Sciatic nerve (tissue), 2 donors: ENCODE data around the gene CLEC2D. TPM values are rescaled to one million over a fixed set of nuclear protein-coding genes. Genes with fewer than 3 reads are reported as not detected.

Experiments used
- ATAC-seq: fragments of 200-7000 bp; cut with Tn5 transposase; one replicate; pipeline ENCODE4 v1.9.1; 2020; ENCODE audit warnings: mild to moderate bottlenecking, moderate library complexity
- DNase-seq: peaks from one replicate; pipeline ENCODE4 v3.0.0-alpha.2; 2020; ENCODE audit warnings: low spot score
- intact Hi-C: fragments of 100-400 bp; cut with DNase I; formaldehyde crosslinking; loops from one replicate; pipeline ENCODE4 v1.14.2; 2022
- total RNA-seq: library from RNA; stranded (reverse); fragmentation: NEBNext Ultra II Directional; extraction: Animal tissue kit (Norgen Biotek cat#: 25700); gene quantifications from one replicate; pipeline ENCODE4 v1.2.1, GENCODE V29; 2021
- donor health status: DM: no; HTN: no; CAD: no.
- donor health status: DM: no; HTN: no; CAD: no.

CLEC2D gene
- total RNA-seq, 1 donor from 2014 or later, result 38.8 TPM

DNA sequence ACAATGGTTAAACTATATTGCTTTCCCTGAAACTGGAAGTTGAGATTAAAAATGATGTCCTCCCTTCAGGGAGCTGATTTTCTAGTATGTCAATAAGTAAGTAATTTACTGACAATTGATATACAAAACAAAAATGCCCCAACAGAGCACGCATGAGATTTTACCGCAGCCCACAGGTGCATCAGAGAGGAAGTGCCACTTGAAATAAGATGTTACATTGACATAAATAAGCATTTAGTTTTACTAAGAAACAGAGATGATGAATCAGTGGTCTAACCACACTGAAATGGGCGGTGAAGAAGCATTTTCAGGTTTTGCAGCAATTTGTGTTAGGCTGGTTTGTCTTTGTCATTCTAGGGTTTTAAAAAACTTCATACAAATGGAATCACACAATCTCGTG lies 72.2 kb downstream of the CLEC2D start:
- ATAC-seq, result no peak
- intact Hi-C loops, result no loop called here

DNA sequence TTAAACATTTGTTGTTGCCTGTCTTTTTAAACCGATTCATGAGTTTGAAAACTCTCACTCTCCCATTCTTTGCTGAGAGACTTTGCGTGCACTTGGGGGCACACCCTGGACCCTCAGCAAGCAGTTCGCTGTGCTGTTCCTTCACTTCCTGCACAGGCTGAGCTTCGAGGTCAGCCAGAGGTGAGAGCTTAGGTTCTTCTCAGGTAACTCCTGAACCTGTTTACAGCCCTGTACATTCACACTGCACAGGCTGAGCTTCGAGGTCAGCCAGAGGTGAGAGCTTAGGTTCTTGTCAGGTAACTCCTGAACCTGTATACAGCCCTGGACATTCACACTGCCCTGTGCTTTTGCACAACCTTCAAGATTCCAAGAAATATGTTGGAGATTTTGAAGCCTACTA lies 73.1 kb downstream of the CLEC2D start:
- DNase-seq (no peak), ATAC-seq (no peak)
- intact Hi-C loops, result no loop called here

More for the DNA sequence above, 72.2 kb downstream of the CLEC2D start:
- DNase-seq, result no peak

DNA sequence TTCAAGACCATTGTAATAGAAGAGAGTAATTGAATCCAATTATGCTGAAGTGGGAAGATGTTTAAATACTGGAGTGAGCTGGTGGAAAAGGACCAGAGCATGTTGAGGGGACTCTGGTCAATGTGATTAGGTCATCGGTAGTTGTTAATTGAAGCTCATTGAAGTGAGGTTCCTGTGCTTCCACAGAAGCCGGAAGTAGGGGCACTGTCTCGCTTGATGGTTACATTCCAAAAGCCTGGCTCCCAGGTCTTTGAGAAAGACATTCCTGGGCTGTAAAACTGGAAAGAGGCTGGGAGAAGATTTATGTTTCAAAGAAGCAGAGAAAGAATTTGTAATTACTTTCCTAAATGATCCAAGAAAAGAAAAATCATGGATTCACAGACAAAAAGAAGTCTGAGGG lies 75.7 kb downstream of the CLEC2D start:
- ATAC-seq (no peak), DNase-seq (no peak)
- intact Hi-C loops, result no loop called here

Other genes starting within 250 kb of the CLEC2D start
- 1.4 TPM for gene KLRB1, start 61.8 kb upstream of the CLEC2D start, total RNA-seq
- gene CLECL1, start 63.4 kb downstream of the CLEC2D start, total RNA-seq, result 1.1 TPM
- 10.9 TPM for gene CD69, start 91.2 kb downstream of the CLEC2D start, total RNA-seq
- gene KLRF1, start 157.8 kb downstream of the CLEC2D start, total RNA-seq, result 1.8 TPM
- gene CLEC2B, start 199.6 kb downstream of the CLEC2D start, total RNA-seq, result 32.6 TPM
- not detected for gene KLRF2, start 211.8 kb downstream of the CLEC2D start, total RNA-seq